HEK293T (cell line): ENCODE data around the gene GID8.

Source experiments
- CTCF ChIA-PET: fragments of 350-600 bp; formaldehyde crosslinking; extraction: SDS; loops from one replicate; lab custom pipeline; 2021; ENCODE audit warnings: antibody characterized with exemption, inconsistent platforms; lab: Yijun Ruan, JAX
- POLR2A ChIA-PET: fragments of 350-600 bp; formaldehyde crosslinking; extraction: SDS; loops from one replicate; lab custom pipeline; 2020; ENCODE audit warnings: antibody characterized with exemption, inconsistent platforms; lab: Yijun Ruan, JAX
- DNase-seq: peaks from one replicate; pipeline ENCODE4 v3.0.0; 2012; ENCODE audit warnings: mixed read lengths; ENCODE audit errors: extremely low spot score
- ARNT ChIP-seq: fragments of 450-650 bp; IDR thresholded peaks from 2 replicates; pipeline ENCODE4 v1.6.1; 2017; ENCODE audit warnings: mild to moderate bottlenecking
- BHLHE40 ChIP-seq: fragments of 450-650 bp; IDR thresholded peaks from 2 replicates; pipeline ENCODE4 v1.6.1; 2016; ENCODE audit warnings: mild to moderate bottlenecking, moderate library complexity, borderline replicate concordance
- CTBP1 ChIP-seq: fragments of 450-650 bp; IDR thresholded peaks from 2 replicates; pipeline ENCODE4 v1.6.1; 2016; ENCODE audit warnings: borderline replicate concordance
- ELF4 ChIP-seq: fragments of 450-650 bp; IDR thresholded peaks from 2 replicates; pipeline ENCODE4 v1.6.1; 2017; ENCODE audit warnings: antibody characterized with exemption
- FOXA1 ChIP-seq: fragments of 450-650 bp; IDR thresholded peaks from 2 replicates; pipeline ENCODE4 v1.6.1; 2016; ENCODE audit warnings: mild to moderate bottlenecking
- FOXK2 ChIP-seq: fragments of 450-650 bp; IDR thresholded peaks from 2 replicates; pipeline ENCODE4 v1.6.1; 2016; ENCODE audit warnings: mild to moderate bottlenecking
- FOXM1 ChIP-seq: fragments of 450-650 bp; IDR thresholded peaks from 2 replicates; pipeline ENCODE4 v1.6.1; 2017; ENCODE audit warnings: mild to moderate bottlenecking, borderline replicate concordance
- HDGF ChIP-seq: fragments of 450-650 bp; IDR thresholded peaks from 2 replicates; pipeline ENCODE4 v1.6.1; 2017; ENCODE audit warnings: antibody characterized with exemption, borderline replicate concordance
- L3MBTL2 ChIP-seq: fragments of 450-650 bp; conservative IDR thresholded peaks from 2 replicates; pipeline ENCODE4 v1.6.1; 2016; ENCODE audit warnings: mild to moderate bottlenecking
- LEF1 ChIP-seq: fragments of 450-650 bp; IDR thresholded peaks from 2 replicates; pipeline ENCODE4 v1.6.1; 2017; ENCODE audit warnings: mild to moderate bottlenecking, borderline replicate concordance
- NFRKB ChIP-seq: fragments of 450-650 bp; IDR thresholded peaks from 2 replicates; pipeline ENCODE4 v1.6.1; 2016; ENCODE audit warnings: mild to moderate bottlenecking, moderate library complexity
- SP1 ChIP-seq: fragments of 450-650 bp; IDR thresholded peaks from 2 replicates; pipeline ENCODE4 v1.6.1; 2017
- SUZ12 ChIP-seq: fragments of 450-650 bp; IDR thresholded peaks from 2 replicates; pipeline ENCODE4 v1.6.1; 2016; ENCODE audit warnings: mild to moderate bottlenecking
- TARDBP ChIP-seq: fragments of 450-650 bp; IDR thresholded peaks from 2 replicates; pipeline ENCODE4 v1.6.1; 2016
- ZNF384 ChIP-seq: fragments of 450-650 bp; IDR thresholded peaks from 2 replicates; pipeline ENCODE4 v1.6.1; 2016
- TF ChIP-seq, protein P1 (sequence below): fragments of 450-650 bp; IDR thresholded peaks from 2 replicates; pipeline ENCODE4 v1.6.1; 2016

The GID8 gene

GRCh38 chr20:62943396-62943795 lies 5.4 kb downstream of the GID8 start:
- DNase-seq: no peak
- ChIA-PET CTCF (no interaction called here), POLR2A (no interaction called here)
- TF ChIP-seq FOXK2: no peak
- no peak for TF ChIP-seq ELF4
- no peak for TF ChIP-seq SP1
- TF ChIP-seq NFRKB: no peak
- TF ChIP-seq, protein P1, sequence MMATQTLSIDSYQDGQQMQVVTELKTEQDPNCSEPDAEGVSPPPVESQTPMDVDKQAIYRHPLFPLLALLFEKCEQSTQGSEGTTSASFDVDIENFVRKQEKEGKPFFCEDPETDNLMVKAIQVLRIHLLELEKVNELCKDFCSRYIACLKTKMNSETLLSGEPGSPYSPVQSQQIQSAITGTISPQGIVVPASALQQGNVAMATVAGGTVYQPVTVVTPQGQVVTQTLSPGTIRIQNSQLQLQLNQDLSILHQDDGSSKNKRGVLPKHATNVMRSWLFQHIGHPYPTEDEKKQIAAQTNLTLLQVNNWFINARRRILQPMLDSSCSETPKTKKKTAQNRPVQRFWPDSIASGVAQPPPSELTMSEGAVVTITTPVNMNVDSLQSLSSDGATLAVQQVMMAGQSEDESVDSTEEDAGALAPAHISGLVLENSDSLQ: no peak

DNA sequence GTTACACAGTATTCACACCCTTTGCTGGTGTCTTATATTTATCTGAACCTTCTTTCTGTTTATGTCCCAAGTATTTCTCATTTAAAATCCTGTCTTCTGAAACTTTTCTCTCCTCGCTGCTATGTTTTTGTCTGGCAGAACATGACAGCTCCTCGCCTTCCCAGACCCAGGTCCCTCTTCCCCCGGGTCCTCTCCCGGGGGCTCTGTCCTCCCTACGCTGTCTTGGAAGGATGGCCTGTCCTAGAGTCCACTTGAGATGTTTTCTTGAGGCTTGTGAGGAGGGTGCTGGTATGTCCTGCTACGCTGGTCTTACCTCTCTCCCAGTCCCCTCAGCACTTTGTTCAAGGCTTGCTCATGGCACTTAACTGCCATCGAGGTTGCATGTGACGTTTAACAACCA lies 6.2 kb downstream of the GID8 start:
- CTCF ChIA-PET: no interaction called here

GRCh38 chr20:62944746-62945145 lies 6.8 kb downstream of the GID8 start:
- DNase-seq: no peak
- ChIA-PET POLR2A (no interaction called here), CTCF (no interaction called here)
- TF ChIP-seq FOXA1 (no peak), HDGF (no peak), ELF4 (no peak), FOXK2 (no peak), L3MBTL2 (no peak), ZNF384 (no peak), NFRKB (no peak), ARNT (no peak), FOXM1 (no peak), SP1 (no peak), BHLHE40 (no peak), TARDBP (no peak), CTBP1 (no peak), SUZ12 (no peak), LEF1 (no peak)
- TF ChIP-seq, protein P1: no peak

More for the DNA sequence above, 6.2 kb downstream of the GID8 start:
- POLR2A ChIA-PET: no interaction called here
- no peak for TF ChIP-seq ZNF384
- TF ChIP-seq SP1: no peak
- no peak for TF ChIP-seq BHLHE40
- no peak for TF ChIP-seq NFRKB
- no peak for TF ChIP-seq LEF1
- TF ChIP-seq ARNT: no peak
- no peak for TF ChIP-seq L3MBTL2
- TF ChIP-seq FOXK2: no peak
- no peak for TF ChIP-seq SUZ12
- TF ChIP-seq HDGF: no peak
- no peak for TF ChIP-seq TARDBP
- no peak for TF ChIP-seq FOXM1
- DNase-seq: no peak

DNA sequence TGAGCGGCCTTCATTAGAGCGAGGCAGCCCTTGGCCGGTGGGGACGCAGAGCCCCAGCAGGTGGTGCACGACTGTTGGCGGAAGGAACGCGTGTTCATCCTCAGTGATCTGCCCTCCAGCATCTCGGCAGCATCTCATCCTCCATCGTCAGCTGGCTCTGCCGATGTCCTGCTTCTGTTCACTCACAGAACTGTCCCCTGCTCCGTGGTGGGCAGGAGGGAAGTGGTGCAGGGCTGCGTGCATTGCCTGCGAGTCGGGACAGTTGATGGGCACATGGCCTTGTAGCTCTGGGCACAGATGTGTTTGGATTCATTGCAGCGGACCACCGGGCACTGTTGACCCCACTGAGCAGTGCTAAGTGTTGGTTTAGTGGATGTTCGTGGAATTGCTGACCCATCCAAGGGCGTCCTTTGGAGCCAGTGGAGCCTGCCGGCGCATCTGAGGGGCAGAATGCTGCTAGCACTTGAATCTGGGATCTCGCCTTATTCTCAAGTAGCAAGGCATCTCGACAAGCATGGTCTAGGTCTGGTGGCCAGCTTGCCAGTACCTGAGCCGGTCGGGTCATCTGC lies 7.9 kb downstream of the GID8 start:
- TF ChIP-seq SP1: no peak
- no peak for TF ChIP-seq ELF4
- no peak for TF ChIP-seq HDGF
- TF ChIP-seq, protein P1: no peak
- no peak for TF ChIP-seq BHLHE40
- no peak for TF ChIP-seq LEF1
- TF ChIP-seq FOXA1: no peak
- TF ChIP-seq SUZ12: no peak
- no peak for TF ChIP-seq L3MBTL2
- no peak for TF ChIP-seq ARNT
- no peak for TF ChIP-seq NFRKB
- no peak for TF ChIP-seq FOXM1
- TF ChIP-seq TARDBP: no peak
- TF ChIP-seq CTBP1: no peak
- TF ChIP-seq ZNF384: no peak
- ChIA-PET CTCF (no interaction called here), POLR2A (interaction anchor here (1.2 kb wide), 1 partner anchor 8 kb away, joined by 4 read pairs; the partner anchor contains the start of gene GID8)
- no peak for DNase-seq

GRCh38 chr20:62946918-62947317 lies 9.0 kb downstream of the GID8 start:
- TF ChIP-seq LEF1 (no peak), FOXK2 (no peak), TARDBP (no peak), SUZ12 (no peak), NFRKB (no peak), ARNT (no peak), SP1 (no peak)
- TF ChIP-seq, protein P1: no peak
- no peak for DNase-seq
- POLR2A ChIA-PET: interaction anchor here (1.2 kb wide), 1 partner anchor 9 kb away, joined by 4 read pairs; the partner anchor contains the start of gene GID8
- CTCF ChIA-PET: no interaction called here
